C1 segment of cervical spinal cord (tissue), 14 donors: ENCODE results near the gene COL5A1.
A peak's percentile ranks its signal among the peaks of the same experiment; 100 is the strongest.

ENCODE experiments used
- DNase-seq, 14 donors: peaks; one replicate each; lab custom pipeline; 2025; lab: John Stamatoyannopoulos, UW

The COL5A1 gene

DNA sequence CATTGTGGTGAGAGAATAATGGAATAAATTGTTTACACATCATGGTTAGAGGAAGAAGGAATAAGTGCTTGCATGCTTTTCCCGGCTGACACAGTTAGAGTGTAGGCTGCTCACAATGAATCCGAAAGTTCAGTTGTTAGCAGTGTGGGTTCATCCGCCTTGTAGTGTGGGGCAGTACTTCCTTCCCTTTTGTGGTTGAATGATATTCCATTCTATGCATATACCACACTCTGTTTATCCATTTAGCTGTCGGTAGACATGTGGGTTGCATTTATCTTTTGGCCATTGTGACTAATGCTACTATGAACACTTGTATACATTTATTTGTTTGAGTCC is 84.0 kb downstream of the COL5A1 start:
- no peak for DNase-seq

GRCh38 chr9:134726026-134726721 is 84.6 kb downstream of the COL5A1 start:
- DNase-seq, result no peak

DNA sequence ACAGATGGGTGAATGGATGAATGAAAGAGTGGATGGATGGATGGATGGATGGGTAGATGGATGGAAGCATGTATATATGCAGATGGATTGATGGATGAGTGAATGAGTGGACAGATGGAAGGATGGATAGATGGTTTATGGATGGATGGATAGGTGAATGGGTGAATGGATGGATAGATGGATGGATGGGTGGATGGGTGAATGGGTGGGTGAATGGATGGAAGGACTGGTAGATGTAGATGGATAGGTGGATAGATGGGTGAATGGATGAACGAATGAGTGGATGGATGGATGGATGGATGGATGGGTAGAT is 85.1 kb downstream of the COL5A1 start:
- no peak for DNase-seq

- DNase-seq, result no peak
Observed at GRCh38 chr9:134728021-134728795, 86.6 kb downstream of the COL5A1 start.

GRCh38 chr9:134728801-134729495 is 87.3 kb downstream of the COL5A1 start:
- DNase-seq, result no peak

DNA sequence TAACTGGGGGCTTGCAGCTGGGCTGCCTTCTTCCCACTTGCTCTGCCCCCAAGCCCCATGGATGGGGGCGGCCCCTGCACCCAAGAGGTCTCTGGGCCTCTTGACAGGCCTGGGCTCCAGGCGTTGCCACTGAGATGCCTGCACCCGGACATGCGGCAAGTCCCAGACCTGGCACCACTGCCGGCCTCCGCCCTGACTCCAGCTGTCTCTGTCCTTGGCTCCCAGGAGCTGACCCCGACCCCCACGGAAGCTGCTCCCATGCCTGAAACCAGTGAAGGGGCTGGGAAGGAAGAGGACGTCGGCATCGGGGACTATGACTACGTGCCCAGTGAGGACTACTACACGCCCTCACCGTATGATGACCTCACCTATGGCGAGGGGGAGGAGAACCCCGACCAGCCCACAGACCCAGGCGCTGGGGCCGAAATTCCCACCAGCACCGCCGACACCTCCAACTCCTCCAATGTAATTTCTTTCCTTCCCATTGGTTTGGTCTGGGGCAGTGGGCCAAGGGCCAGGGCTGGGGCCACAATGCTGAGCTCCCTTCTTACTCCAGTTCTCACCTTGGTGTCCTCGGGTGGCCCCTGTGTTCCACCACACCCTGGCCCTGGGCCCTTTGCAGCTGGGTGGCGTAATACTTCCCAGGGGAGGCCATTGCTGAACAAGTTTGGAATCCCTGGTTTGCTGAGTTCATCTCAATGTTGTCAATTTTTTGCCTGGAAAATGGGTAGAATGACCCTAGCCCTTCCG is 88.6 kb downstream of the COL5A1 start:
- no peak for DNase-seq

DNA sequence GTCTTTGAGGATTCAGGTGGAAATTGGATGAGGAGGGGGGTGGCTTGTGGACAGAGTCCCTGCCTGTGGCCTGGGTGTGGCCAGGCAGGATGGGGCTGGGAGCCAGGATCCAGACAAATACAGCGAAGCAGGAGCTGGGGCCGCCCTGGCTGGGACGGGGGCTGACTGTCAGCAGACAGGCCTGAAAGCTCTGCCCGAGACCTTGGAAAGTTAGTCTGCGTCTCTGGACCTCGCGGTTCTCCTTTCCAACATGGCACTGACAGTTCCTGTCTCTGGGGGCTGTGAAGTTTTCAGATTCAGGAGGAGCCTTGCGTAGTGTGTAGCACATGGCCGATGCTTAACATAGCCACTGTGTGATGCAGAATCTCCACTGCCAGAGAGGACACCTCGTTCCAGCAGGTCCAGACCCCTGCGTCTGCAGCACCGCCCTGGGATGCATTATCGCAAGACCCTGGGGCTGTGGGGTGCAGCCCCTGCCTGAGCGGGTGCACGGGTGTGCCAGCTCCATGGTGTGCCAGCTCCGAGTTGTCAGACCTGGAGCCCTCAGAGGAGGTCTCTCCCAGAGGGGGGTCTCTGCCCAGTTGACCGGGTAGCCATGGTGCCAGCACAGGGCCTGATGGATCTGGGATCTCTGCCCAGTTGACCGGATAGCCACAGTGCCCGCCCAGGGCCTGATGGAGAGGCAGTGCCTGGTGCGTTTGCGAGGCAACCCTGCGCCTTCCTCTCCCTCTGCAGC is 89.3 kb downstream of the COL5A1 start:
- DNase-seq, result peak in 1 of 14 donors; percentile 8

GRCh38 chr9:134731497-134732391 is 90.1 kb downstream of the COL5A1 start:
- DNase-seq, result no peak

GRCh38 chr9:134732392-134733110 is 90.9 kb downstream of the COL5A1 start:
- DNase-seq, result no peak

GRCh38 chr9:134733480-134734232 is 92.1 kb downstream of the COL5A1 start:
- DNase-seq, result no peak

- peak in 1 of 14 donors; percentile 12 for DNase-seq
Observed at GRCh38 chr9:134734270-134734669, 92.7 kb downstream of the COL5A1 start.

DNA sequence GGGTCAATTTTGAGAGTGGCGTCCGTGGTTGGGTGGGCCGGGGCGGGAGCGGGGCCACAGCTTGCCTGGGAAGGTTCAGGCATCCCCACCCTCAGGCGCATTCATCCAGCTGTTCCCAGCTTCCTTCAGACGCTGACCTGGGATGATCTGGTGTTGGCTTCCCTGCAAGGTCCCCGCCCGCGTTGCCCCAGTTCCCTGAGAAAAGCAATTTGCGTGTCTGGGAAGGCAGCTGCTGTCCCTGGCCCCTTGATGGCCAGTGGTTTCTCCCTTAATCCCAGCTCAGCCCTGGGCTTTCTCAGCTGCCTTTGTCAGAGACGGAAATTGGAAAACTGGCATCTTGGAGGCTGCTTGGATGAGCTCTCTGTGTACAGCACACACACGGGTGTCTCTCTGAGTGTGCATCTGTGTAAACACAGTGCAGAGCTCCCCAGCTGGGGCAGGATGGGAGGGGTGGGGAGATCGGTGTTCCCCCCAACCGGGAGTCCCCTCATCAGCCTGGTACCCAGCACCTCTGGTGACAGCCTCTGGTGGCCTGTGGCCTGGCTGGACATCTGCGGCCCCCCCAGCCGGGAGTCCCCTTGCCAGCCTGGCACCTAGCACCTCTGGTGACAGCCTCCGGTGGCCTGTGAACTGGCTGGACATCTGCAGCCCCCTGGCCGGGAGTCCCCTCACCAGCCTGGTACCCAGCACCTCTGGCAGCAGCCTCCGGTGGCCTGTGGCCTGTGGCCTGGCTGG is 94.0 kb downstream of the COL5A1 start:
- DNase-seq, result no peak

DNA sequence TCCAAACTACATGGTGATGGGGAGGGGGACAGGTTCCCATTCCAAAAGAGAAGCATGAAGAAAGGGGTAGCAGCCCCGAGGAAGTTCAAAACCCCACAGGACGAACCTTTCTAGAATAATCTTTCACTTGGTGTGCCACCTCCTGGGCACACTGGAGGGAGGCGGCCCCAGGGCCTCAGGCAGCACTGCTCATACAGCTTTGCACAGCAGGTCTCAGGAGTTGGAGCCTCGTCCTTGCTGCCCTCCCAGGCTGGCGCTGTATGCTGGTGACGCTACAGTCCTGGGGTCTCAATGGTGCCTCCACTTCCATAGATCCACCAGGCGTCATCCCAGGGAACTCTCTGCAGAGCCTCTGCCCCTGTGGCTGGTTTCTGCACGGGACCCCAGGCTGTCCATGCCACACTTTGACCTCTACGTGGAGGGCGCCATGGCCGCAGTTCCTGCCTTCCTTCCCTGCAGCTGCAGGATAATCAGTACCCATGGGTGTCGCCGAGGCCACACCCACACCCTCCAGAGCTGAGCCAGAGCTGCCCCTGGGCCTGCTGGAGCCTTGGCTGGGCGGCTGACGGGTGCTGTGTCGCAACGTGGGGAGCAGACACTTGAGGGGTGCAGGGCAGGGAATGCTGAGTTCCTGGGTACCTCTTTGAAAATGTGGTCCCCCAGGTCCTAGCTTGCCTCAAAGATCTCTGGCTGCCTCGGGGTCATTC is 95.3 kb downstream of the COL5A1 start:
- DNase-seq, result no peak

- no peak for DNase-seq
Observed at GRCh38 chr9:134737842-134738580, 96.4 kb downstream of the COL5A1 start.

DNA sequence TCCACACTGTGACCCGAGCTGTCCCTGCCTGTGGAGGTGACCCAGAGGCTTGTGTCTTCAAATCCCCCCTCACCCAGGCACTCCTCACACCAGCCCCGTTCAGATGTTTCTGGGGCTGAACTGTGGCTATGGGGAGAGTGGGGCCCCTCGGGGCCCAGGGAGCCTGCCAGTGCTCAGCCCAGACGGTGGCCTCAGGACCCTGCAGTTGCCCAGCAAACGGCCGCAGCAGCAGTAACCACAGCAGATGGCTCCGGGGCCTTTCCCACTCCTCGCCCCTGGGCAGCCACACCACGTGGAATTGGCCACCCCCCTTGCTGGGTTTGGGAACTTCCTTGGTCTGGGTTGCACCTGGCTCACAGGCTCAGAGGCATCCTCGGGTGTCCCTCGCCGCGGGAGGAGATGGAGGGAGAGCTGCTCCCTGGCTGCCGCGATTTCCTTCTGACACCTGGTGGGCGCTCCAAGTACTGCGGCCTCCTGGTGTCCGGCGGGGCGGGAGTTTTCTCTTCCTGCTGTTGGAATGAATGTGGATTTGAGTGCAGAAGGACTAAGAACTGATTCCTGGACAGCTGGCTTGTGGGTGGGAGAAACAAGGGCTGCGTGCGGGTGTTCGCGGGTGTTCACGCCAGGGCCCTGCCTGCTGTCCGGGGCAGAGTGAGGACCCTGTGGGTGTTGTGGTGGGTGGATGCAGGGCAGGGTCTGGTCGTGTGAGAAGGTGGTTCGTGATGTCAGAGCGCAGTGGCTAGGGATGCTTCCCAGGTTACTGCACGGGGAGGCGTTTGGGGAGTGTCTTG is 97.5 kb downstream of the COL5A1 start:
- DNase-seq, result peak in 11 of 14 donors; percentile 8 to 64 (median 22)

DNA sequence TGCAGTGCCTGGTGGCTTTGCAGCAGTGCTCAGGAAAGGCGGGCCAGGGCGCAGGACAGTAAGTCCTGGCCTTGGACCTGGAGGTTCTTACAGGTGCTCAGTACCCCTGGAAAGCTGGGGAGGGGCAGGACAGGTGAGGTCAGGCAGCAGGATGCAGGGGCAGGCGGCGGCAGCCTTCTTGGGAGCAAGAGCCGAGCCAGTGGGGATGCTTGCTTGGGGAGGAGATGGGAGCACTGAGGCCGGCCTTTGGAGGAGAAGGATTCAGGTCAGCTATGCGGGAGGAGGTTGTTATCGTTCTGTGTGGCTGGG is 98.0 kb downstream of the COL5A1 start:
- no peak for DNase-seq
